Right lobe of liver (tissue), 6 donors: ENCODE measurements around the gene SLC22A4. TPM values are rescaled to one million over a fixed set of nuclear protein-coding genes. Genes with fewer than 3 reads are reported as not detected.
A peak's percentile ranks its signal among the peaks of the same experiment; 100 is the strongest.

Source experiments
- ATAC-seq, 4 donors: fragments of 200-7000 bp; cut with Tn5 transposase; one replicate each; pipeline ENCODE4 v1.9.1; 2020; ENCODE audit warnings: mild to moderate bottlenecking in 4 of 4, moderate library complexity in 4 of 4
- DNase-seq, 3 donors: peaks; one replicate each; pipeline ENCODE4 v3.0.0-alpha.2; 2020
- H3K27ac ChIP-seq, 3 donors: fragments of 200-600 bp; one replicate each; pipeline ENCODE4 v1.8.0; 2022
- H3K27me3 ChIP-seq, 2 donors: fragments of 200-600 bp; one replicate each; pipeline ENCODE4 v1.8.0; 2022
- H3K36me3 ChIP-seq, 4 donors: fragments of 200-600 bp; sonication (generic) in 1 of 4; one replicate each; pipeline versions ENCODE4 v1.5.1 to v1.8.0; 2017 to 2022; ENCODE audit warnings: control low read depth in 1 of 4
- H3K4me1 ChIP-seq, 4 donors: fragments of 200-600 bp; sonication (generic) in 1 of 4; one replicate each; pipeline versions ENCODE4 v1.5.1 to v1.8.0; 2017 to 2022; ENCODE audit warnings: control low read depth in 1 of 4
- H3K4me3 ChIP-seq, 3 donors: fragments of 200-600 bp; one replicate each; pipeline ENCODE4 v1.8.0; 2022
- H3K9me3 ChIP-seq, 4 donors: fragments of 200-600 bp; sonication (generic) in 1 of 4; one replicate each; pipeline versions ENCODE4 v1.5.1 to v1.8.0; 2017 to 2022; ENCODE audit warnings: control low read depth in 1 of 4
- CTCF ChIP-seq, 4 donors: fragments of 200-600 bp in 3 of 4; fragments of 450-650 bp in 1 of 4; IDR thresholded peaks; one replicate each; pipeline versions ENCODE4 v1.5.1 to v1.8.0; 2016 to 2022; ENCODE audit warnings: antibody characterized with exemption in 4 of 4, mild to moderate bottlenecking in 2 of 4
- POLR2A ChIP-seq: fragments of 450-650 bp; IDR thresholded peaks from one replicate; pipeline ENCODE4 v1.6.1; 2017; ENCODE audit warnings: antibody characterized with exemption, mild to moderate bottlenecking
- WGBS: methylation state at CpG from one replicate; pipeline ENCODE4 v1.1.6; 2018; ENCODE audit warnings: low coverage, low lambda C conversion rate; ENCODE audit not compliant: insufficient coverage; ENCODE audit errors: missing lambda C conversion rate; 5-methylcytosine and 5-hydroxymethylcytosine counted together
- intact Hi-C, 2 donors: fragments of 100-400 bp; cut with DNase I; formaldehyde crosslinking; loops; one replicate each; pipeline versions ENCODE4 v1.11.2 to v1.14.1; 2022
- total RNA-seq, 6 experiments: library from RNA; depleted of rRNA in 2 of 6; stranded (reverse); fragments of >200 nt in 2 of 6; fragmentation: NEBNext Ultra II Directional in 3 of 6; extraction: Animal tissue kit (Norgen Biotek cat#: 25700) in 3 of 6; gene quantifications; one replicate each; pipeline versions ENCODE4 v1.1.0 to v1.2.4, GENCODE V29; 2016 to 2023
- donor health status: DM: no; HTN: yes; CAD: no.
- donor health status: DM: no; HTN: no; CAD: no.
- donor health status: DM: no; HTN: no; CAD: no.
- donor health status: DM: no; HTN: yes; CAD: no.
- donor health status: DM: no; HTN: yes; CAD: no.

SLC22A4 gene
- total RNA-seq, 6 experiments from 2014 or later: 0.31 to 0.59 (median 0.36) TPM

- no CpG with 5 or more reads among the region's 11 CpGs for WGBS
- DNase-seq (no peak), ATAC-seq (no peak)
- TF ChIP-seq POLR2A: no peak
- TF ChIP-seq CTCF (IDR thresholded peaks at IDR 0.05): no peak
- Histone ChIP-seq H3K4me3 (no peak overlapping the region), H3K27ac (no peak overlapping the region), H3K9me3 (no peaks in the 10 kb centered on the region), H3K4me1 (peaks cover 0 to 13% (median 2%) of the 10 kb centered on the region in 4 donors), H3K27me3 (no peaks in the 10 kb centered on the region), H3K36me3 (peaks cover 0 to 4% (median 0%) of the 10 kb centered on the region in 4 donors)
- intact Hi-C loops: no loop called here
Observed at GRCh38 chr5:132322266-132322665, 28.1 kb downstream of the SLC22A4 start.

GRCh38 chr5:132323202-132323601, 29.0 kb downstream of the SLC22A4 start:
- WGBS: 100% methylated on average over 2 of the region's 5 CpGs
- ATAC-seq (no peak), DNase-seq (no peak)
- H3K9me3 ChIP-seq: no peaks in the 10 kb centered on the region
- intact Hi-C loops: no loop called here
- peaks cover 0 to 4% (median 0%) of the 10 kb centered on the region in 4 donors for H3K36me3 ChIP-seq
- TF ChIP-seq POLR2A (no peak), CTCF (IDR thresholded peaks at IDR 0.05) (no peak)
- H3K27ac ChIP-seq: no peak overlapping the region
- H3K4me3 ChIP-seq: no peak overlapping the region
- peaks cover 0 to 13% (median 2%) of the 10 kb centered on the region in 4 donors for H3K4me1 ChIP-seq
- no peaks in the 10 kb centered on the region for H3K27me3 ChIP-seq

- Histone ChIP-seq H3K4me3 (no peak overlapping the region), H3K9me3 (no peaks in the 10 kb centered on the region), H3K36me3 (peaks cover 0 to 5% (median 2%) of the 10 kb centered on the region in 4 donors), H3K4me1 (peaks cover 0 to 11% (median under 1%) of the 10 kb centered on the region in 4 donors), H3K27me3 (no peaks in the 10 kb centered on the region), H3K27ac (no peak overlapping the region)
- intact Hi-C loops: no loop called here
- TF ChIP-seq CTCF (IDR thresholded peaks at IDR 0.05): no peak
- TF ChIP-seq POLR2A: no peak
- no peak for DNase-seq
- 89% methylated on average over 3 of the region's 4 CpGs for WGBS
- ATAC-seq: no peak
Observed at GRCh38 chr5:132325691-132326090, 31.5 kb downstream of the SLC22A4 start.

GRCh38 chr5:132327252-132327955, 33.2 kb downstream of the SLC22A4 start:
- Histone ChIP-seq H3K27ac (no peak overlapping the region), H3K4me1 (no peaks in the 10 kb centered on the region), H3K36me3 (peaks cover 0 to 10% (median 3%) of the 10 kb centered on the region in 4 donors), H3K27me3 (no peaks in the 10 kb centered on the region), H3K4me3 (no peak overlapping the region), H3K9me3 (no peaks in the 10 kb centered on the region)
- ATAC-seq: peak in 1 of 4 donors; percentile 12
- no peak for DNase-seq
- intact Hi-C loops: no loop called here
- TF ChIP-seq CTCF (IDR thresholded peaks at IDR 0.05): no peak
- no peak for TF ChIP-seq POLR2A
- 63% methylated on average over 2 of the region's 2 CpGs for WGBS
